Nephron (organoid): ENCODE data around the gene NXPH4.

Source experiments
- H3K27ac Mint-ChIP-seq, 3 experiments: 2 replicates each; pipeline ENCODE4 v1.8.0; 2020; ENCODE audit warnings: mixed read lengths in 3 of 3, mild to moderate bottlenecking in 2 of 3, moderate library complexity in 1 of 3
- H3K27me3 Mint-ChIP-seq: 2 replicates; pipeline ENCODE4 v1.8.0; 2021; ENCODE audit warnings: low read depth, mild to moderate bottlenecking, moderate library complexity, mixed read lengths
- H3K36me3 Mint-ChIP-seq: 2 replicates; pipeline ENCODE4 v1.8.0; 2020; ENCODE audit warnings: low read depth, mixed read lengths
- H3K4me1 Mint-ChIP-seq: 2 replicates; pipeline ENCODE4 v1.8.0; 2020; ENCODE audit warnings: mixed read lengths
- H3K4me3 Mint-ChIP-seq, 3 experiments: 2 replicates each; pipeline ENCODE4 v1.8.0; 2020; ENCODE audit warnings: mild to moderate bottlenecking in 3 of 3, mixed read lengths in 3 of 3, moderate library complexity in 2 of 3
- H3K9me3 Mint-ChIP-seq: 2 replicates; pipeline ENCODE4 v1.8.0; 2020; ENCODE audit warnings: mixed read lengths
- TF ChIP-seq, protein P1 (sequence below), 3 experiments: fragments of 200-600 bp; sonication (generic); IDR thresholded peaks; one replicate each; pipeline ENCODE4 v1.5.0; 2021; ENCODE audit warnings: antibody characterized with exemption in 3 of 3; ENCODE audit not compliant: unreplicated experiment in 3 of 3

NXPH4 gene

DNA sequence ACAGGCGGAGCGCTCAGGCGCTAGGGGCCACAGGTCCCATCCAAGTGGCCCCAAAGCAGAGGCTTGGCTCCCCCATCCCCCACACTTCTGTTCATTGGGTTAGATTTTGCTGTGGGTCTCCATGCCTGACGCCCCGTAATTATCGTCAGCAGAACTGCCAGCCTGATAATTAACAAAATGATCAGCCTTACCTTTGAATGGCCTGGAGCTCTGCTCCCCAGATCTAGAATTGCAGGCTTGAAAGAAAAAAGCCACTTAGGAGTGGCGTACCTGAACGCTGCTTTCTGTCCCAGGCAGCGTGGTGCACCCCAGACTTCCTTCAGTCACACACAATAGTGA, 40.5 kb upstream of the NXPH4 start:
- no peak overlapping the region for H3K4me3 Mint-ChIP-seq

DNA sequence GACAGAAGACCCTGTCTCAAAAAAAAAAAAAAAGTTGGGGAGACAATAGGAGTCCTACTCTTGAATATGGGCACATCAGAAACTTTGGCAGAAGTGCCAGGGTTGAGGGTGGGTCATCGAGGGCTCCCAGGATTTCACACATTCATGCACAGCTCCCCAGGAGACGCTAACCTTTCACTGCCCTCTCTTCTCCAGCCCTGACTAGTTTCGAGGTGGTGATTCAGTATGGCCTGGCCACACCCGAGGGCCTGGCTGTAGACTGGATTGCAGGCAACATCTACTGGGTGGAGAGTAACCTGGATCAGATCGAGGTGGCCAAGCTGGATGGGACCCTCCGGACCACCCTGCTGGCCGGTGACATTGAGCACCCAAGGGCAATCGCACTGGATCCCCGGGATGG, 39.7 kb upstream of the NXPH4 start:
- peaks cover 15% of the 10 kb centered on the region for H3K4me1 Mint-ChIP-seq
- H3K27me3 Mint-ChIP-seq, result no peaks in the 10 kb centered on the region
- no peak overlapping the region for H3K4me3 Mint-ChIP-seq
- H3K27ac Mint-ChIP-seq, result no peak overlapping the region
- peaks cover 51% of the 10 kb centered on the region for H3K36me3 Mint-ChIP-seq
- H3K9me3 Mint-ChIP-seq, result no peaks in the 10 kb centered on the region
- TF ChIP-seq, protein P1, sequence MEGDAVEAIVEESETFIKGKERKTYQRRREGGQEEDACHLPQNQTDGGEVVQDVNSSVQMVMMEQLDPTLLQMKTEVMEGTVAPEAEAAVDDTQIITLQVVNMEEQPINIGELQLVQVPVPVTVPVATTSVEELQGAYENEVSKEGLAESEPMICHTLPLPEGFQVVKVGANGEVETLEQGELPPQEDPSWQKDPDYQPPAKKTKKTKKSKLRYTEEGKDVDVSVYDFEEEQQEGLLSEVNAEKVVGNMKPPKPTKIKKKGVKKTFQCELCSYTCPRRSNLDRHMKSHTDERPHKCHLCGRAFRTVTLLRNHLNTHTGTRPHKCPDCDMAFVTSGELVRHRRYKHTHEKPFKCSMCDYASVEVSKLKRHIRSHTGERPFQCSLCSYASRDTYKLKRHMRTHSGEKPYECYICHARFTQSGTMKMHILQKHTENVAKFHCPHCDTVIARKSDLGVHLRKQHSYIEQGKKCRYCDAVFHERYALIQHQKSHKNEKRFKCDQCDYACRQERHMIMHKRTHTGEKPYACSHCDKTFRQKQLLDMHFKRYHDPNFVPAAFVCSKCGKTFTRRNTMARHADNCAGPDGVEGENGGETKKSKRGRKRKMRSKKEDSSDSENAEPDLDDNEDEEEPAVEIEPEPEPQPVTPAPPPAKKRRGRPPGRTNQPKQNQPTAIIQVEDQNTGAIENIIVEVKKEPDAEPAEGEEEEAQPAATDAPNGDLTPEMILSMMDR (IDR thresholded peaks at IDR 0.05; ENCODE audit: unreplicated experiment in 3 of 3), result no peak

More for the DNA sequence above, 40.5 kb upstream of the NXPH4 start:
- no peaks in the 10 kb centered on the region for H3K27me3 Mint-ChIP-seq
- no peaks in the 10 kb centered on the region for H3K9me3 Mint-ChIP-seq
- peaks cover 13% of the 10 kb centered on the region for H3K4me1 Mint-ChIP-seq
- H3K36me3 Mint-ChIP-seq, result peaks cover 48% of the 10 kb centered on the region
- H3K27ac Mint-ChIP-seq, result peak overlapping the region in 1 of 3 experiments; percentile 53
- TF ChIP-seq, protein P1 (IDR thresholded peaks at IDR 0.05; ENCODE audit: unreplicated experiment in 3 of 3), result peak in 1 of 3 experiments; percentile 21

DNA sequence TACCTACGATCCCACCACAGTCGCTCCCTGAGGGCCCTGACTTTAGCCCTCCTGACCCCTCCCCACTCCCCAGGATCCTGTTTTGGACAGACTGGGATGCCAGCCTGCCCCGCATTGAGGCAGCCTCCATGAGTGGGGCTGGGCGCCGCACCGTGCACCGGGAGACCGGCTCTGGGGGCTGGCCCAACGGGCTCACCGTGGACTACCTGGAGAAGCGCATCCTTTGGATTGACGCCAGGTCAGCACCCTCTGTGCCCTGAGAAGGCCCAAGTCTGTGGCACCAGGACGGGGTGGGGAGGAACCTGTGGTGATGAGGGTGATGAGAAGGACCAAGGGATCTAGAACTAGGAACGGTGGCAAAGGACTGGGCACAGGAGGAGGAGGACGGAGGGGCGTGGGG, 39.2 kb upstream of the NXPH4 start:
- Mint-ChIP-seq H3K4me3 (no peak overlapping the region), H3K4me1 (peaks cover 14% of the 10 kb centered on the region), H3K36me3 (peaks cover 50% of the 10 kb centered on the region), H3K9me3 (no peaks in the 10 kb centered on the region), H3K27me3 (no peaks in the 10 kb centered on the region), H3K27ac (no peak overlapping the region)
- TF ChIP-seq, protein P1 (IDR thresholded peaks at IDR 0.05; ENCODE audit: unreplicated experiment in 3 of 3), result no peak

DNA sequence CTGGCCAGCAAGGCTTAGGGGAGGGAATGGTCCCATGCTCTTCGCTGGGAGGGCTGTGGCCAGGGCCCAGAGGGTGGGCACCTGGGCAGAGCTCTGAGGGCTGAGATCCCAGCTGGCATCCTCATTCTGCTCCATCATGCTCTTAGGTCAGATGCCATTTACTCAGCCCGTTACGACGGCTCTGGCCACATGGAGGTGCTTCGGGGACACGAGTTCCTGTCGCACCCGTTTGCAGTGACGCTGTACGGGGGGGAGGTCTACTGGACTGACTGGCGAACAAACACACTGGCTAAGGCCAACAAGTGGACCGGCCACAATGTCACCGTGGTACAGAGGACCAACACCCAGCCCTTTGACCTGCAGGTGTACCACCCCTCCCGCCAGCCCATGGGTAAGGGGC, 38.4 kb upstream of the NXPH4 start:
- H3K36me3 Mint-ChIP-seq, result peaks cover 49% of the 10 kb centered on the region
- H3K4me1 Mint-ChIP-seq, result peaks cover 7% of the 10 kb centered on the region

DNA sequence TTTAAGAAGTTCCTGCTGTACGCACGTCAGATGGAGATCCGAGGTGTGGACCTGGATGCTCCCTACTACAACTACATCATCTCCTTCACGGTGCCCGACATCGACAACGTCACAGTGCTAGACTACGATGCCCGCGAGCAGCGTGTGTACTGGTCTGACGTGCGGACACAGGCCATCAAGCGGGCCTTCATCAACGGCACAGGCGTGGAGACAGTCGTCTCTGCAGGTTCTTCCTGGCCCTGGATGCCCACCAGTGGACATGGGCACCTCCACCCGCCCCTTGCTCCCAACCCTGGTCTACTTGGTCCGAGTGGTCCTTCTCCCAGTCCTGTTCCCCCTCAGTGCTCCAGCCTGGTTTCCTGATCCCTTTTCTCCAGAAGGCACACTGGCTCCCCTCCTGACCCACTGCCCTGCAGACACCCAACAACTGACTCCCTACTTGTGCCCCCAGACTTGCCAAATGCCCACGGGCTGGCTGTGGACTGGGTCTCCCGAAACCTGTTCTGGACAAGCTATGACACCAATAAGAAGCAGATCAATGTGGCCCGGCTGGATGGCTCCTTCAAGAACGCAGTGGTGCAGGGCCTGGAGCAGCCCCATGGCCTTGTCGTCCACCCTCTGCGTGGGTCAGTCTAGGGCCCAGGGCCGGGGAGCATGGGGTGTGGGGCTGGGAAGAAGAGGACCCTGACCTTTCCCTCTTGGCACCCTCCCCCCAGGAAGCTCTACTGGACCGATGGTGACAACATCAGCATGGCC, 37.1 kb upstream of the NXPH4 start:
- TF ChIP-seq, protein P1 (IDR thresholded peaks at IDR 0.05; ENCODE audit: unreplicated experiment in 3 of 3), result no peak
- Mint-ChIP-seq H3K36me3 (peaks cover 53% of the 10 kb centered on the region), H3K27me3 (no peaks in the 10 kb centered on the region), H3K27ac (no peak overlapping the region), H3K9me3 (no peaks in the 10 kb centered on the region), H3K4me1 (peaks cover 7% of the 10 kb centered on the region), H3K4me3 (no peak overlapping the region)

More for the DNA sequence above, 38.4 kb upstream of the NXPH4 start:
- Mint-ChIP-seq H3K27ac (no peak overlapping the region), H3K4me3 (no peak overlapping the region), H3K9me3 (no peaks in the 10 kb centered on the region), H3K27me3 (no peaks in the 10 kb centered on the region)
- TF ChIP-seq, protein P1 (IDR thresholded peaks at IDR 0.05; ENCODE audit: unreplicated experiment in 3 of 3), result no peak
